Endothelial cell of umbilical vein (primary cell): ENCODE results near the gene FOXJ3. TPM values are rescaled to one million over a fixed set of nuclear protein-coding genes. Genes with fewer than 3 reads are reported as not detected.

Experiments used
- BruUV-seq: library from RNA; stranded (reverse); fragments of 400-500 nt; replicated peaks from 2 replicates; lab custom pipeline; 2021; lab: Mats Ljungman, UMichigan
- CTCF ChIA-PET: fragments of 300-600, 350-600 bp; sonication (Branson Sonifier 250); formaldehyde crosslinking; loops from one replicate; lab custom pipeline; 2021; ENCODE audit warnings: antibody characterized with exemption, inconsistent platforms; lab: Charles Lee
- POLR2A ChIA-PET: fragments of 300-600, 350-600 bp; sonication (Branson Sonifier 250); formaldehyde crosslinking; loops from one replicate; lab custom pipeline; 2021; ENCODE audit warnings: antibody characterized with exemption, inconsistent platforms; lab: Charles Lee
- DNase-seq: peaks from one replicate; pipeline ENCODE4 v3.0.0-alpha.2; 2011; ENCODE audit warnings: low read depth, low spot score
- FAIRE-seq: peaks from 2 replicates; lab custom pipeline; 2011; peaks lifted over from hg19 to GRCh38; lab: Jason Lieb, UNC
- H2AFZ ChIP-seq: 2 replicates; pipeline ENCODE4 v1.6.0; 2012; ENCODE audit warnings: low read depth, low read length, control low read depth, inconsistent platforms
- H3K27ac ChIP-seq: 2 replicates; pipeline ENCODE4 v1.5.1; 2011; ENCODE audit warnings: low read depth, mild to moderate bottlenecking, control low read depth, low read length, moderate library complexity; ENCODE audit not compliant: insufficient read depth
- H3K27me3 ChIP-seq, 2 experiments: 2 replicates each; pipeline versions ENCODE4 v1.6.0 to v1.6.1; 2011; ENCODE audit warnings: low read length in 2 of 2, mixed read lengths in 1 of 2; ENCODE audit not compliant: control insufficient read depth in 2 of 2, insufficient read depth in 2 of 2
- H3K36me3 ChIP-seq, 2 experiments: 2 replicates in 1 of 2; 3 replicates in 1 of 2; pipeline ENCODE4 v1.5.1; 2011; ENCODE audit warnings: low read length in 2 of 2, mild to moderate bottlenecking in 1 of 2, moderate library complexity in 1 of 2; ENCODE audit not compliant: control insufficient read depth in 2 of 2, insufficient read depth in 2 of 2; ENCODE audit errors: extremely low read depth in 1 of 2
- H3K4me1 ChIP-seq: 3 replicates; pipeline ENCODE4 v1.5.1; 2011; ENCODE audit warnings: mild to moderate bottlenecking, low read length; ENCODE audit not compliant: control insufficient read depth, insufficient read depth; ENCODE audit errors: extremely low read depth
- H3K4me2 ChIP-seq: 2 replicates; pipeline ENCODE4 v1.6.1; 2011; ENCODE audit warnings: low read length, control low read depth, mixed read lengths; ENCODE audit not compliant: insufficient read depth
- H3K4me3 ChIP-seq, 3 experiments: fragments of 200-600 bp in 1 of 3; sonication (generic), shearing (Covaris generic) in 1 of 3; replicated peaks in 1 of 3; 2 replicates each; pipeline ENCODE4 v1.5.1; 2011 to 2016; ENCODE audit warnings: control low read depth in 3 of 3, low read length in 3 of 3, mild to moderate bottlenecking in 2 of 3, inconsistent platforms in 1 of 3, low read depth in 1 of 3, moderate library complexity in 1 of 3; ENCODE audit not compliant: insufficient read depth in 1 of 3
- H3K79me2 ChIP-seq: 2 replicates; pipeline ENCODE4 v1.6.0; 2012; ENCODE audit warnings: low read length, inconsistent platforms; ENCODE audit not compliant: control insufficient read depth, insufficient read depth
- H3K9ac ChIP-seq: replicated peaks from 2 replicates; pipeline ENCODE3; 2011; ENCODE audit warnings: low read length, control low read depth; ENCODE audit not compliant: insufficient read depth; ENCODE audit errors: extremely low read depth
- H3K9me1 ChIP-seq: replicated peaks from 3 replicates; pipeline ENCODE4 v1.6.0; 2011; ENCODE audit warnings: mild to moderate bottlenecking, low read length; ENCODE audit not compliant: control insufficient read depth, insufficient read depth; ENCODE audit errors: extremely low read depth
- H3K9me3 ChIP-seq: replicated peaks from 2 replicates; pipeline ENCODE4 v1.5.1; 2012; ENCODE audit warnings: low read length, inconsistent platforms; ENCODE audit not compliant: control insufficient read depth, insufficient read depth
- H4K20me1 ChIP-seq: replicated peaks from 2 replicates; pipeline ENCODE3; 2011; ENCODE audit warnings: mild to moderate bottlenecking, low read length; ENCODE audit not compliant: control insufficient read depth, insufficient read depth; ENCODE audit errors: extremely low read depth
- CTCF ChIP-seq, 2 donors: IDR thresholded peaks; 1 replicate in 1 of 2; 2 replicates in 1 of 2; pipeline ENCODE4 v1.5.1; 2011; ENCODE audit warnings: low read length in 2 of 2, mild to moderate bottlenecking in 2 of 2, moderate library complexity in 2 of 2, control low read depth in 1 of 2, inconsistent platforms in 1 of 2, low read depth in 1 of 2; ENCODE audit not compliant: insufficient read depth in 1 of 2; ENCODE audit errors: extremely low read depth in 1 of 2
- EZH2 ChIP-seq: IDR thresholded peaks from 2 replicates; pipeline ENCODE4 v1.6.1; 2012; ENCODE audit warnings: borderline replicate concordance, low read depth, mild to moderate bottlenecking, moderate library complexity, low read length, inconsistent platforms; ENCODE audit not compliant: severe bottlenecking
- FOS ChIP-seq: IDR thresholded peaks from 2 replicates; pipeline ENCODE4 v1.6.1; 2011; ENCODE audit warnings: mild to moderate bottlenecking, low read length, moderate library complexity, borderline replicate concordance; ENCODE audit not compliant: insufficient read depth
- GATA2 ChIP-seq: IDR thresholded peaks from 2 replicates; pipeline ENCODE4 v1.7.0; 2011; ENCODE audit warnings: low read depth, mild to moderate bottlenecking, moderate library complexity, mixed read lengths, low read length; ENCODE audit not compliant: insufficient read length, insufficient read depth
- JUN ChIP-seq: IDR thresholded peaks from 2 replicates; pipeline ENCODE4 v1.6.1; 2011; ENCODE audit warnings: borderline replicate concordance, low read depth; ENCODE audit not compliant: insufficient read length, insufficient read depth
- MAX ChIP-seq: IDR thresholded peaks from 2 replicates; pipeline ENCODE4 v1.6.1; 2011; ENCODE audit not compliant: insufficient read depth, insufficient read length
- MYC ChIP-seq: IDR thresholded peaks from one replicate; pipeline ENCODE4 v1.6.1; 2011; ENCODE audit warnings: mild to moderate bottlenecking, low read depth, low read length
- POLR2A ChIP-seq: IDR thresholded peaks from 2 replicates; pipeline ENCODE4 v1.6.1; 2012; ENCODE audit warnings: low read depth, mild to moderate bottlenecking, control low read depth, low read length
- POLR2AphosphoS5 ChIP-seq: IDR thresholded peaks from 2 replicates; pipeline ENCODE4 v1.6.1; 2012; ENCODE audit warnings: low read depth, mild to moderate bottlenecking, control low read depth, low read length, moderate library complexity; ENCODE audit not compliant: insufficient read depth
- dilution Hi-C: fragments of 300-500 bp; cut with MboI; formaldehyde crosslinking; loops from one replicate; pipeline ENCODE4 v1.15.0; 2019; ENCODE audit warnings: low sequenced_read_pairs; ENCODE audit not compliant: extremely low pct_ligation_motif_present
- intact Hi-C: fragments of 100-400 bp; cut with micrococcal nuclease; formaldehyde crosslinking; loops from one replicate; pipeline ENCODE4 v1.10.0; 2022
- polyA plus RNA-seq, 4 experiments: library from polyadenylated mRNA; depleted of rRNA in 3 of 4; stranded (reverse) in 3 of 4; unstranded in 1 of 4; fragments of >200 nt; gene quantifications; 2 replicates each; pipeline versions ENCODE4 v1.2.1 to v1.2.3, GENCODE V29; 2011 to 2012; ENCODE audit warnings: missing spikeins in 1 of 4
- total RNA-seq: library from RNA; stranded (reverse); gene quantifications from 2 replicates; pipeline ENCODE4 v1.2.3, GENCODE V29; 2021

FOXJ3 gene
- total and polyA plus RNA-seq, 2 donors (not counting 3 experiments of a cell fraction or from before 2014, with no cell fraction given), result 34.7 to 38.8 TPM

- H3K9me3 ChIP-seq, result no peaks in the 10 kb centered on the region
- no peak overlapping the region for H2AFZ ChIP-seq
- intact Hi-C loops, result no loop called here
- no peak for DNase-seq
- no peaks in the 10 kb centered on the region for H4K20me1 ChIP-seq
- H3K36me3 ChIP-seq, result no peaks in the 10 kb centered on the region
- H3K27ac ChIP-seq, result no peak overlapping the region
- POLR2A ChIA-PET, result no interaction called here
- no peak overlapping the region for H3K4me2 ChIP-seq
- no peak overlapping the region for H3K4me3 ChIP-seq
- CTCF ChIA-PET, result no interaction called here
- no peak for TF ChIP-seq POLR2AphosphoS5
- TF ChIP-seq MYC, result no peak
- TF ChIP-seq CTCF (IDR thresholded peaks at IDR 0.05; ENCODE audit: extremely low read depth in 1 of 2, insufficient read depth in 1 of 2, low read depth in 1 of 2, low read length in 2 of 2), result no peak
- no peak for TF ChIP-seq MAX
- TF ChIP-seq EZH2, result no peak
- no peak for TF ChIP-seq GATA2
- no peak for TF ChIP-seq FOS
- no peak for TF ChIP-seq POLR2A
- TF ChIP-seq JUN, result no peak
- H3K9ac ChIP-seq, result no peak overlapping the region
- BruUV-seq, result no TSS peak
- no peaks in the 10 kb centered on the region for H3K4me1 ChIP-seq
- dilution Hi-C loops, result no loop called here
- H3K27me3 ChIP-seq, result peaks cover 6 to 14% of the 10 kb centered on the region in 2 experiments
- no peaks in the 10 kb centered on the region for H3K79me2 ChIP-seq
- H3K9me1 ChIP-seq, result no peaks in the 10 kb centered on the region
- FAIRE-seq, result no peak
Measured at GRCh38 chr1:42130061-42130660, 204.9 kb downstream of the FOXJ3 start.
